Epithelial cell of proximal tubule (primary cell): Measurements from ENCODE around the gene ECHDC1. TPM values are rescaled to one million over a fixed set of nuclear protein-coding genes. Genes with fewer than 3 reads are reported as not detected.

Source experiments
- DNase-seq: peaks from one replicate; pipeline ENCODE4 v3.0.0-alpha.2; 2011; ENCODE audit warnings: low read depth
- H3K4me3 ChIP-seq: 2 replicates; pipeline ENCODE4 v1.5.1; 2011; ENCODE audit warnings: low read depth, mild to moderate bottlenecking, low read length
- total RNA-seq: library from RNA; depleted of rRNA; stranded (reverse); fragments of >200 nt; gene quantifications from 2 replicates; pipeline ENCODE4 v1.2.3, GENCODE V29; 2015
- TF ChIP-seq, protein P1 (sequence below): conservative IDR thresholded peaks from 2 replicates; pipeline ENCODE4 v1.5.1; 2012; ENCODE audit warnings: low read depth, mild to moderate bottlenecking, low read length

The ECHDC1 gene
- total RNA-seq, 1 donor from 2014 or later, result 47.9 TPM

DNA sequence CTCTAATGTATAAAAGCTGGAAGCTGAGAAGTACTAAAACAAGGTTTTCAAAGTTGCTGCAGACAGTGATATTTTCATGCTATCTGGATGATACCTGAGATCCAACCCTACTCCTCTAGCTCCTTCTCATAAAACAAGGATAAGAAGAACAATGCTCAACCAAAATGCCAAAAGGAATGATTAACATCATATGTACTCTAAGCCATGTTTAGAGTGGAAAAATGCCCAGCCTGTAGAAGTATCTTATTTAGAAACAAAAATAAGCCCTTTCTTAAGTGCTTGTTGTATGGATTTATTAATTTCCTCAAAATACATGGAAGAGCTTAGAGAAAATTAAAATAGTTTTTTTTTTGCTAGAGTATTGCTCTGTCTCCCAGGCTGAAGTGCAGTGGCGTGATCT is 23.7 kb downstream of the ECHDC1 start:
- no peak overlapping the region for H3K4me3 ChIP-seq
- TF ChIP-seq, protein P1, sequence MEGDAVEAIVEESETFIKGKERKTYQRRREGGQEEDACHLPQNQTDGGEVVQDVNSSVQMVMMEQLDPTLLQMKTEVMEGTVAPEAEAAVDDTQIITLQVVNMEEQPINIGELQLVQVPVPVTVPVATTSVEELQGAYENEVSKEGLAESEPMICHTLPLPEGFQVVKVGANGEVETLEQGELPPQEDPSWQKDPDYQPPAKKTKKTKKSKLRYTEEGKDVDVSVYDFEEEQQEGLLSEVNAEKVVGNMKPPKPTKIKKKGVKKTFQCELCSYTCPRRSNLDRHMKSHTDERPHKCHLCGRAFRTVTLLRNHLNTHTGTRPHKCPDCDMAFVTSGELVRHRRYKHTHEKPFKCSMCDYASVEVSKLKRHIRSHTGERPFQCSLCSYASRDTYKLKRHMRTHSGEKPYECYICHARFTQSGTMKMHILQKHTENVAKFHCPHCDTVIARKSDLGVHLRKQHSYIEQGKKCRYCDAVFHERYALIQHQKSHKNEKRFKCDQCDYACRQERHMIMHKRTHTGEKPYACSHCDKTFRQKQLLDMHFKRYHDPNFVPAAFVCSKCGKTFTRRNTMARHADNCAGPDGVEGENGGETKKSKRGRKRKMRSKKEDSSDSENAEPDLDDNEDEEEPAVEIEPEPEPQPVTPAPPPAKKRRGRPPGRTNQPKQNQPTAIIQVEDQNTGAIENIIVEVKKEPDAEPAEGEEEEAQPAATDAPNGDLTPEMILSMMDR, result no peak
- DNase-seq, result no peak

- DNase-seq, result no peak
- TF ChIP-seq, protein P1, result no peak
- H3K4me3 ChIP-seq, result no peak overlapping the region
Measured at GRCh38 chr6:127317388-127318128, 25.9 kb downstream of the ECHDC1 start.

DNA sequence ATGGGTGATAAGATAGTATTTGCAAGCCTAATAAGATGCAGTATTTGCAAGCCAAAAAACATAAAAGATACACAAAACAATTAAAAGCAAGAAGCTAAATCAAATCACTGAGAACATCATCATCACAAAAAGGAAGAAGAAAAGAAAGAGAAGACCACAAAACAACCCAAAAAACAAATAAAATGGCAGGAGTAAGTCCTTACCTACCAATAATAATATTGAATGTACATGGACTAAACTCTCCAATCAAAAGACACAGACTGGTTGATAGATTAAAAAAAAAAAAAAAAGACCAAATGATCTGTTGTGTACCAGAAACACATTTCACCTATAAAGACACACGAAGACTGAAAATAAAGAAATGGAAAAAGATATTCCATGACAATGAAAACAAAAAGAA is 37.7 kb downstream of the ECHDC1 start:
- TF ChIP-seq, protein P1, result no peak
- no peak for DNase-seq
- H3K4me3 ChIP-seq, result no peak overlapping the region

DNA sequence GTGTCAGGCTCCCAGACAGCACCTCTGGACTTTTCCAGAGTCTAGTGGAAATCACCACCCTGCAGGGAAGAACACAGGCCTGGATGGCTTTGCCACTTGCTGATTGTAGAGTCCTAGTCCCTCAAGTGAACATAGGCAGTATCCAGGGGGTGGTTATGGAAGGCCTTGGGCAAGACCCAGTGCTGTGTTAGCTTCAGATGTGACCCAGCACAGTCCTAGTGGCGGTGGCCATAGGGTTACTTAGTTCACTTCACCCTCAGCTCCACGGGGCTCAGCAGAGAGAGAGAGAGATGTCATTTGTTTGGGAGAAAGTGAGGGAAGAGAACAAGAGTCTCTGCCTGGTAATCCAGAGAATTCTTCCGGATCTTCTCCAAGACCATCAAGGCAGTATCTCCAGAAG is 39.5 kb downstream of the ECHDC1 start:
- no peak for DNase-seq
- TF ChIP-seq, protein P1, result no peak
- no peak overlapping the region for H3K4me3 ChIP-seq

- no peak overlapping the region for H3K4me3 ChIP-seq
- TF ChIP-seq, protein P1, result peak; percentile 71
- no peak for DNase-seq
Measured at GRCh38 chr6:127302728-127303660, 40.4 kb downstream of the ECHDC1 start.

DNA sequence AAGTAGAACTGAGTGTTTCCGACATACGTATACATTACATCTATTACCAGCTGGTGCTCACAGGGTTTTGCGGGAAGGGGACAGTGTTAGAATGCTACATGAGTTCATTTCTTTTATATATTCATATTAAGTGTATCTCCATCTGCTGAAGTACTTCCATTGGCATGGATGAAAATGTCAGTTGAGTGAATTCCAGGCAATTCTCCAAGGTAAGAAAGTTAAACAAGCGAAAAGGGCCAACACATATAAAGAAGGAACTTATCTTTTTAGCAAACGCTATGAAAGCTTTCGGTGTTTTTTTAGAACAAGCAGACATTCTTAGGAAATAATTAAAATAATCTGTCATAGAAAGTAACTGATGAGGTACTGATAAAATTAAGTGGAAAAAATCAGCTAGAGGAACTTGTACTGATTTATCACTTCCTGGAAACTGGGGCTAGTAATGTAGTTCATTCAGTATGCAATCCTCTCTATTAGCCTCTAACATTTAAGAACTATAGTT is 42.2 kb downstream of the ECHDC1 start:
- H3K4me3 ChIP-seq, result no peak overlapping the region
- TF ChIP-seq, protein P1, result no peak
- no peak for DNase-seq
